Measurements from ENCODE around the gene KIAA0930.

KIAA0930 gene

DNA sequence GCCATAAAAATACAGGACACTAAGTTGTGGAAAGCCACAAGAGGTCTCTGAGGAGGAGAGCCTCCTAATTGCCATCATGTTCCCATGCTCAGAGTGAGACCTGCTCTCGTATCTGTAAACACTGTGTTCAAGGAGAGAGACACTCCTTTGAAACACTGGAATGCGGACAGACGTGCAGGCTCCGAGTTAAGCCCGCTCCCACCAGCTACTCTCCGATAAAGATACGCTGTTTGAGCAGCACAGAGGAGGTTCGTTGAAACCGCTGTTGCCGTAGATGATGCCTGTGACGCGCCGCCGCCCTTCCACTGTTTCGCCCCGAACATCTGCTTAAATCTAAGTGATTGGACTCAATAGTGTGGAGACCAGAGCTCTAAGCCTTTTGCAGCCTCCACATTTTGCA is 51.9 kb downstream of the KIAA0930 start:
- TF ChIP-seq, protein P1, sequence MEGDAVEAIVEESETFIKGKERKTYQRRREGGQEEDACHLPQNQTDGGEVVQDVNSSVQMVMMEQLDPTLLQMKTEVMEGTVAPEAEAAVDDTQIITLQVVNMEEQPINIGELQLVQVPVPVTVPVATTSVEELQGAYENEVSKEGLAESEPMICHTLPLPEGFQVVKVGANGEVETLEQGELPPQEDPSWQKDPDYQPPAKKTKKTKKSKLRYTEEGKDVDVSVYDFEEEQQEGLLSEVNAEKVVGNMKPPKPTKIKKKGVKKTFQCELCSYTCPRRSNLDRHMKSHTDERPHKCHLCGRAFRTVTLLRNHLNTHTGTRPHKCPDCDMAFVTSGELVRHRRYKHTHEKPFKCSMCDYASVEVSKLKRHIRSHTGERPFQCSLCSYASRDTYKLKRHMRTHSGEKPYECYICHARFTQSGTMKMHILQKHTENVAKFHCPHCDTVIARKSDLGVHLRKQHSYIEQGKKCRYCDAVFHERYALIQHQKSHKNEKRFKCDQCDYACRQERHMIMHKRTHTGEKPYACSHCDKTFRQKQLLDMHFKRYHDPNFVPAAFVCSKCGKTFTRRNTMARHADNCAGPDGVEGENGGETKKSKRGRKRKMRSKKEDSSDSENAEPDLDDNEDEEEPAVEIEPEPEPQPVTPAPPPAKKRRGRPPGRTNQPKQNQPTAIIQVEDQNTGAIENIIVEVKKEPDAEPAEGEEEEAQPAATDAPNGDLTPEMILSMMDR (IDR thresholded peaks at IDR 0.05; ENCODE audit: extremely low read depth, missing control alignments) = no peak

DNA sequence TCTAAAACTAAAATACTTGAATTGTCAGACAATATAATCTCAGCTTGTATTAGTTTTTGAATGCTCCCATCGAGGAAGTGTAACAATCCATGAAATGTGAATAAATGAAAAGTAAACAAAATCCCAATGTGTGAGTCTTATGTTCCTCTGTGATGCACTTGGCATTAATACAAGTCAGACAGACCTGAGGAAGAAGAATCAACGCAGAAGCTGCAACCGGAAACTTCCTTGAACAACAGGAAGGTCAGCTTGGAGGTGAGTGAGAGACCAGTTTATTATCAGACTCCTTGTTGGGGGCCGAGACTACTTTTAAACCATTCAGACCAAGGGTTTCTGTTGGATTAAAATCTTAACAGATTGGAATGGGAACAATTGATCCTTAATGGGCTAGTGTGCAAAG is 52.8 kb downstream of the KIAA0930 start:
- TF ChIP-seq, protein P1 (IDR thresholded peaks at IDR 0.05; ENCODE audit: extremely low read depth, missing control alignments) = no peak

More for the DNA sequence above, 51.9 kb downstream of the KIAA0930 start:
- no peak for DNase-seq (ENCODE audit: low spot score)

GRCh38 chr22:45185718-45186514 is 54.8 kb downstream of the KIAA0930 start:
- TF ChIP-seq, protein P1 (IDR thresholded peaks at IDR 0.05; ENCODE audit: extremely low read depth, missing control alignments) = no peak
- DNase-seq (ENCODE audit: low spot score) = no peak

More for the DNA sequence above, 52.8 kb downstream of the KIAA0930 start:
- no peak for DNase-seq (ENCODE audit: low spot score)

DNA sequence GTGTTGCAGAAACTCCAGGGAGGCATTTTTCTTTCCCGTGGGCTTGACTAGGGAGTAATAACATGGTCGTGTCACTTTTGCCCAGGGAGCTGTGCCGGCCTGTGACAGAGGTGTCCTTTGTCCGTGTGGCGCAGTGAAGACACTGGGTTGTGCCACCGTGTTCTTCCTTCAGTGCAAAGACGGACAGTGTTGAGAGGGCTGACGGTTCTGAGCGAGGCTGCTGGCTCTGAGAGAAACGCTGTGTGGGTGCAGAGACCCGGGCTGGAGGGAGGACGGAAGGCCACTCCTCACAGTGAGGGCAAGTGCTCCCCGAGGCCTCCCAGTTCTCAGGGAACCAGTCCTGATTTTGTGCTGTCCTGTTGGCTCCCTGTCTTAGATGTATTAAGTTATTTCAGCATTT is 56.7 kb downstream of the KIAA0930 start:
- no peak for DNase-seq (ENCODE audit: low spot score)
- TF ChIP-seq, protein P1 (IDR thresholded peaks at IDR 0.05; ENCODE audit: extremely low read depth, missing control alignments) = no peak

GRCh38 chr22:45181766-45182165 is 58.9 kb downstream of the KIAA0930 start:
- no peak for DNase-seq (ENCODE audit: low spot score)
- TF ChIP-seq, protein P1 (IDR thresholded peaks at IDR 0.05; ENCODE audit: extremely low read depth, missing control alignments) = no peak

- TF ChIP-seq, protein P1 (IDR thresholded peaks at IDR 0.05; ENCODE audit: extremely low read depth, missing control alignments) = no peak
- DNase-seq (ENCODE audit: low spot score) = no peak
Observed at GRCh38 chr22:45181240-45181639, 59.5 kb downstream of the KIAA0930 start.

GRCh38 chr22:45180146-45180679 is 60.5 kb downstream of the KIAA0930 start:
- DNase-seq (ENCODE audit: low spot score) = no peak
- TF ChIP-seq, protein P1 (IDR thresholded peaks at IDR 0.05; ENCODE audit: extremely low read depth, missing control alignments) = no peak
